Neural cell (in vitro differentiated cells): ENCODE data around the gene SLC25A21.

Source experiments
- EP300 ChIP-seq: fragments of 450-650 bp; conservative IDR thresholded peaks from 2 replicates; pipeline ENCODE4 v1.6.1; 2014; ENCODE audit warnings: antibody characterized with exemption, mild to moderate bottlenecking, moderate library complexity; ENCODE audit not compliant: poor library complexity, severe bottlenecking
- EZH2 ChIP-seq: fragments of 200-600, 300-800 bp; shearing (Covaris generic), sonication (generic); IDR thresholded peaks from 2 replicates; pipeline ENCODE4 v1.6.1; 2014; ENCODE audit warnings: antibody characterized with exemption, low read length, borderline replicate concordance, mild to moderate bottlenecking; ENCODE audit not compliant: insufficient read depth, poor library complexity, severe bottlenecking
- MXI1 ChIP-seq: fragments of 450-650 bp; conservative IDR thresholded peaks from 2 replicates; pipeline ENCODE4 v1.6.1; 2014; ENCODE audit warnings: antibody characterized with exemption, mild to moderate bottlenecking; ENCODE audit not compliant: poor library complexity, severe bottlenecking
- POLR2AphosphoS5 ChIP-seq: IDR thresholded peaks from 2 replicates; pipeline ENCODE4 v1.6.1; 2012
- RAD21 ChIP-seq: fragments of 450-650 bp; conservative IDR thresholded peaks from 2 replicates; pipeline ENCODE4 v1.6.1; 2014; ENCODE audit warnings: antibody characterized with exemption, mild to moderate bottlenecking, moderate library complexity
- TAF1 ChIP-seq: IDR thresholded peaks from 2 replicates; pipeline ENCODE4 v1.6.1; 2012; ENCODE audit warnings: low read depth
- TF ChIP-seq, protein P1 (sequence below): fragments of 450-650 bp; IDR thresholded peaks from 2 replicates; pipeline ENCODE4 v1.5.1; 2014; ENCODE audit warnings: antibody characterized with exemption, mild to moderate bottlenecking, moderate library complexity; ENCODE audit not compliant: poor library complexity, severe bottlenecking

DNA sequence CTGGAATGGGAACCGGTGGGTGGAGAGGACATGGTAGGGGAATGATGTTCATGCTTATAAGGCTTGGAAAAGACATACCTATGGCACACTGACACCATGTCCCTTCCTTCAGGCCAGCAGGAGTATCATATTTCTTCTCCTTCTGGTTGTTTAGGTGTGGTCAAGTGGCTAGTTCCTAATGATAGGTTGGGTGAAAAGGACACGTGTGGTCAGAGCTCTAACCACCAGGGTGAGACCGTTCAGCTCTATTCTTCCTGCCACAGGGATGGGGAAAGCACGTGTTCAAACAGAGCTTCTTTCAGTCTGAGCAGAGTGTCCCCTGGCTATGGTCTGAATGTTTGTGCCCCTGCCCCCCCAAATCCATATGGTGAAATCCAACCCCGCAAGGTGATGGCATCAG, 301.6 kb downstream of the SLC25A21 start:
- TF ChIP-seq, protein P1, sequence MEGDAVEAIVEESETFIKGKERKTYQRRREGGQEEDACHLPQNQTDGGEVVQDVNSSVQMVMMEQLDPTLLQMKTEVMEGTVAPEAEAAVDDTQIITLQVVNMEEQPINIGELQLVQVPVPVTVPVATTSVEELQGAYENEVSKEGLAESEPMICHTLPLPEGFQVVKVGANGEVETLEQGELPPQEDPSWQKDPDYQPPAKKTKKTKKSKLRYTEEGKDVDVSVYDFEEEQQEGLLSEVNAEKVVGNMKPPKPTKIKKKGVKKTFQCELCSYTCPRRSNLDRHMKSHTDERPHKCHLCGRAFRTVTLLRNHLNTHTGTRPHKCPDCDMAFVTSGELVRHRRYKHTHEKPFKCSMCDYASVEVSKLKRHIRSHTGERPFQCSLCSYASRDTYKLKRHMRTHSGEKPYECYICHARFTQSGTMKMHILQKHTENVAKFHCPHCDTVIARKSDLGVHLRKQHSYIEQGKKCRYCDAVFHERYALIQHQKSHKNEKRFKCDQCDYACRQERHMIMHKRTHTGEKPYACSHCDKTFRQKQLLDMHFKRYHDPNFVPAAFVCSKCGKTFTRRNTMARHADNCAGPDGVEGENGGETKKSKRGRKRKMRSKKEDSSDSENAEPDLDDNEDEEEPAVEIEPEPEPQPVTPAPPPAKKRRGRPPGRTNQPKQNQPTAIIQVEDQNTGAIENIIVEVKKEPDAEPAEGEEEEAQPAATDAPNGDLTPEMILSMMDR, result no peak
- TF ChIP-seq EZH2 (no peak), RAD21 (no peak), POLR2AphosphoS5 (no peak), MXI1 (no peak), TAF1 (no peak), EP300 (no peak)
